Endothelial cell of umbilical vein (primary cell): ENCODE results near the gene RTN1. TPM values are rescaled to one million over a fixed set of nuclear protein-coding genes. Genes with fewer than 3 reads are reported as not detected.

Source experiments
- BruUV-seq: library from RNA; stranded (reverse); fragments of 400-500 nt; replicated peaks from 2 replicates; lab custom pipeline; 2021; lab: Mats Ljungman, UMichigan
- CTCF ChIA-PET: fragments of 300-600, 350-600 bp; sonication (Branson Sonifier 250); formaldehyde crosslinking; loops from one replicate; lab custom pipeline; 2021; ENCODE audit warnings: antibody characterized with exemption, inconsistent platforms; lab: Charles Lee
- POLR2A ChIA-PET: fragments of 300-600, 350-600 bp; sonication (Branson Sonifier 250); formaldehyde crosslinking; loops from one replicate; lab custom pipeline; 2021; ENCODE audit warnings: antibody characterized with exemption, inconsistent platforms; lab: Charles Lee
- DNase-seq: peaks from one replicate; pipeline ENCODE4 v3.0.0-alpha.2; 2011; ENCODE audit warnings: low read depth, low spot score
- FAIRE-seq: peaks from 2 replicates; lab custom pipeline; 2011; peaks lifted over from hg19 to GRCh38; lab: Jason Lieb, UNC
- H2AFZ ChIP-seq: 2 replicates; pipeline ENCODE4 v1.6.0; 2012; ENCODE audit warnings: low read depth, low read length, control low read depth, inconsistent platforms
- H3K27ac ChIP-seq: 2 replicates; pipeline ENCODE4 v1.5.1; 2011; ENCODE audit warnings: low read depth, mild to moderate bottlenecking, control low read depth, low read length, moderate library complexity; ENCODE audit not compliant: insufficient read depth
- H3K27me3 ChIP-seq, 2 experiments: 2 replicates each; pipeline versions ENCODE4 v1.6.0 to v1.6.1; 2011; ENCODE audit warnings: low read length in 2 of 2, mixed read lengths in 1 of 2; ENCODE audit not compliant: control insufficient read depth in 2 of 2, insufficient read depth in 2 of 2
- H3K36me3 ChIP-seq, 2 experiments: 2 replicates in 1 of 2; 3 replicates in 1 of 2; pipeline ENCODE4 v1.5.1; 2011; ENCODE audit warnings: low read length in 2 of 2, mild to moderate bottlenecking in 1 of 2, moderate library complexity in 1 of 2; ENCODE audit not compliant: control insufficient read depth in 2 of 2, insufficient read depth in 2 of 2; ENCODE audit errors: extremely low read depth in 1 of 2
- H3K4me1 ChIP-seq: 3 replicates; pipeline ENCODE4 v1.5.1; 2011; ENCODE audit warnings: mild to moderate bottlenecking, low read length; ENCODE audit not compliant: control insufficient read depth, insufficient read depth; ENCODE audit errors: extremely low read depth
- H3K4me2 ChIP-seq: 2 replicates; pipeline ENCODE4 v1.6.1; 2011; ENCODE audit warnings: low read length, control low read depth, mixed read lengths; ENCODE audit not compliant: insufficient read depth
- H3K4me3 ChIP-seq, 3 experiments: fragments of 200-600 bp in 1 of 3; sonication (generic), shearing (Covaris generic) in 1 of 3; replicated peaks in 1 of 3; 2 replicates each; pipeline ENCODE4 v1.5.1; 2011 to 2016; ENCODE audit warnings: control low read depth in 3 of 3, low read length in 3 of 3, mild to moderate bottlenecking in 2 of 3, inconsistent platforms in 1 of 3, low read depth in 1 of 3, moderate library complexity in 1 of 3; ENCODE audit not compliant: insufficient read depth in 1 of 3
- H3K79me2 ChIP-seq: 2 replicates; pipeline ENCODE4 v1.6.0; 2012; ENCODE audit warnings: low read length, inconsistent platforms; ENCODE audit not compliant: control insufficient read depth, insufficient read depth
- H3K9ac ChIP-seq: replicated peaks from 2 replicates; pipeline ENCODE3; 2011; ENCODE audit warnings: low read length, control low read depth; ENCODE audit not compliant: insufficient read depth; ENCODE audit errors: extremely low read depth
- H3K9me1 ChIP-seq: replicated peaks from 3 replicates; pipeline ENCODE4 v1.6.0; 2011; ENCODE audit warnings: mild to moderate bottlenecking, low read length; ENCODE audit not compliant: control insufficient read depth, insufficient read depth; ENCODE audit errors: extremely low read depth
- H3K9me3 ChIP-seq: replicated peaks from 2 replicates; pipeline ENCODE4 v1.5.1; 2012; ENCODE audit warnings: low read length, inconsistent platforms; ENCODE audit not compliant: control insufficient read depth, insufficient read depth
- H4K20me1 ChIP-seq: replicated peaks from 2 replicates; pipeline ENCODE3; 2011; ENCODE audit warnings: mild to moderate bottlenecking, low read length; ENCODE audit not compliant: control insufficient read depth, insufficient read depth; ENCODE audit errors: extremely low read depth
- EZH2 ChIP-seq: IDR thresholded peaks from 2 replicates; pipeline ENCODE4 v1.6.1; 2012; ENCODE audit warnings: borderline replicate concordance, low read depth, mild to moderate bottlenecking, moderate library complexity, low read length, inconsistent platforms; ENCODE audit not compliant: severe bottlenecking
- FOS ChIP-seq: IDR thresholded peaks from 2 replicates; pipeline ENCODE4 v1.6.1; 2011; ENCODE audit warnings: mild to moderate bottlenecking, low read length, moderate library complexity, borderline replicate concordance; ENCODE audit not compliant: insufficient read depth
- GATA2 ChIP-seq: IDR thresholded peaks from 2 replicates; pipeline ENCODE4 v1.7.0; 2011; ENCODE audit warnings: low read depth, mild to moderate bottlenecking, moderate library complexity, mixed read lengths, low read length; ENCODE audit not compliant: insufficient read length, insufficient read depth
- JUN ChIP-seq: IDR thresholded peaks from 2 replicates; pipeline ENCODE4 v1.6.1; 2011; ENCODE audit warnings: borderline replicate concordance, low read depth; ENCODE audit not compliant: insufficient read length, insufficient read depth
- MAX ChIP-seq: IDR thresholded peaks from 2 replicates; pipeline ENCODE4 v1.6.1; 2011; ENCODE audit not compliant: insufficient read depth, insufficient read length
- MYC ChIP-seq: IDR thresholded peaks from one replicate; pipeline ENCODE4 v1.6.1; 2011; ENCODE audit warnings: mild to moderate bottlenecking, low read depth, low read length
- POLR2A ChIP-seq: IDR thresholded peaks from 2 replicates; pipeline ENCODE4 v1.6.1; 2012; ENCODE audit warnings: low read depth, mild to moderate bottlenecking, control low read depth, low read length
- POLR2AphosphoS5 ChIP-seq: IDR thresholded peaks from 2 replicates; pipeline ENCODE4 v1.6.1; 2012; ENCODE audit warnings: low read depth, mild to moderate bottlenecking, control low read depth, low read length, moderate library complexity; ENCODE audit not compliant: insufficient read depth
- dilution Hi-C: fragments of 300-500 bp; cut with MboI; formaldehyde crosslinking; loops from one replicate; pipeline ENCODE4 v1.15.0; 2019; ENCODE audit warnings: low sequenced_read_pairs; ENCODE audit not compliant: extremely low pct_ligation_motif_present
- intact Hi-C: fragments of 100-400 bp; cut with micrococcal nuclease; formaldehyde crosslinking; loops from one replicate; pipeline ENCODE4 v1.10.0; 2022
- polyA plus RNA-seq, 4 experiments: library from polyadenylated mRNA; depleted of rRNA in 3 of 4; stranded (reverse) in 3 of 4; unstranded in 1 of 4; fragments of >200 nt; gene quantifications; 2 replicates each; pipeline versions ENCODE4 v1.2.1 to v1.2.3, GENCODE V29; 2011 to 2012; ENCODE audit warnings: missing spikeins in 1 of 4
- total RNA-seq: library from RNA; stranded (reverse); gene quantifications from 2 replicates; pipeline ENCODE4 v1.2.3, GENCODE V29; 2021
- TF ChIP-seq, protein P1 (sequence below), 2 donors: IDR thresholded peaks; 1 replicate in 1 of 2; 2 replicates in 1 of 2; pipeline ENCODE4 v1.5.1; 2011; ENCODE audit warnings: low read length in 2 of 2, mild to moderate bottlenecking in 2 of 2, moderate library complexity in 2 of 2, control low read depth in 1 of 2, inconsistent platforms in 1 of 2, low read depth in 1 of 2; ENCODE audit not compliant: insufficient read depth in 1 of 2; ENCODE audit errors: extremely low read depth in 1 of 2

Gene RTN1
- total and polyA plus RNA-seq, 2 donors (not counting 3 experiments of a cell fraction or from before 2014, with no cell fraction given), result 0.10 to 0.29 TPM

GRCh38 chr14:59705245-59705644, 165.3 kb downstream of the RTN1 start:
- no peaks in the 10 kb centered on the region for H3K4me1 ChIP-seq
- H3K36me3 ChIP-seq, result no peaks in the 10 kb centered on the region
- no TSS peak for BruUV-seq
- dilution Hi-C loops (no loop called here), intact Hi-C loops (no loop called here)
- no peak overlapping the region for H3K4me2 ChIP-seq
- H3K9me3 ChIP-seq, result no peaks in the 10 kb centered on the region
- H3K27me3 ChIP-seq, result peaks cover 2 to 20% of the 10 kb centered on the region in 2 experiments
- no peak overlapping the region for H3K27ac ChIP-seq
- no peaks in the 10 kb centered on the region for H4K20me1 ChIP-seq
- DNase-seq, result no peak
- H3K9ac ChIP-seq, result no peak overlapping the region
- POLR2A ChIA-PET, result no interaction called here
- TF ChIP-seq POLR2A, result no peak
- TF ChIP-seq EZH2, result no peak
- TF ChIP-seq FOS, result no peak
- TF ChIP-seq MYC, result no peak
- TF ChIP-seq POLR2AphosphoS5, result no peak
- no peak for TF ChIP-seq GATA2
- TF ChIP-seq JUN, result no peak
- TF ChIP-seq MAX, result no peak
- TF ChIP-seq, protein P1, sequence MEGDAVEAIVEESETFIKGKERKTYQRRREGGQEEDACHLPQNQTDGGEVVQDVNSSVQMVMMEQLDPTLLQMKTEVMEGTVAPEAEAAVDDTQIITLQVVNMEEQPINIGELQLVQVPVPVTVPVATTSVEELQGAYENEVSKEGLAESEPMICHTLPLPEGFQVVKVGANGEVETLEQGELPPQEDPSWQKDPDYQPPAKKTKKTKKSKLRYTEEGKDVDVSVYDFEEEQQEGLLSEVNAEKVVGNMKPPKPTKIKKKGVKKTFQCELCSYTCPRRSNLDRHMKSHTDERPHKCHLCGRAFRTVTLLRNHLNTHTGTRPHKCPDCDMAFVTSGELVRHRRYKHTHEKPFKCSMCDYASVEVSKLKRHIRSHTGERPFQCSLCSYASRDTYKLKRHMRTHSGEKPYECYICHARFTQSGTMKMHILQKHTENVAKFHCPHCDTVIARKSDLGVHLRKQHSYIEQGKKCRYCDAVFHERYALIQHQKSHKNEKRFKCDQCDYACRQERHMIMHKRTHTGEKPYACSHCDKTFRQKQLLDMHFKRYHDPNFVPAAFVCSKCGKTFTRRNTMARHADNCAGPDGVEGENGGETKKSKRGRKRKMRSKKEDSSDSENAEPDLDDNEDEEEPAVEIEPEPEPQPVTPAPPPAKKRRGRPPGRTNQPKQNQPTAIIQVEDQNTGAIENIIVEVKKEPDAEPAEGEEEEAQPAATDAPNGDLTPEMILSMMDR (IDR thresholded peaks at IDR 0.05; ENCODE audit: extremely low read depth in 1 of 2, insufficient read depth in 1 of 2, low read depth in 1 of 2, low read length in 2 of 2), result no peak
- no peak overlapping the region for H3K4me3 ChIP-seq
- no peaks in the 10 kb centered on the region for H3K79me2 ChIP-seq
- CTCF ChIA-PET, result interaction anchor here (2.1 kb wide), 2 partner anchors 16 to 193 kb away, joined by 8 to 13 read pairs; no protein-coding TSS in a partner anchor
- H3K9me1 ChIP-seq, result no peaks in the 10 kb centered on the region
- no peak for FAIRE-seq
- no peak overlapping the region for H2AFZ ChIP-seq
